ENCODE measurements around the gene ZNF594.
A peak's percentile ranks its signal among the peaks of the same experiment; 100 is the strongest.
"Not testable (repeated sequence)": the region's sequence is repeated elsewhere in the genome, so short reads cannot be mapped to it uniquely, and the experiment has no call there.

The ZNF594 gene

GRCh38 chr17:5201011-5201410 lies 9.3 kb upstream of the ZNF594 start:
- no peak for DNase-seq

DNA sequence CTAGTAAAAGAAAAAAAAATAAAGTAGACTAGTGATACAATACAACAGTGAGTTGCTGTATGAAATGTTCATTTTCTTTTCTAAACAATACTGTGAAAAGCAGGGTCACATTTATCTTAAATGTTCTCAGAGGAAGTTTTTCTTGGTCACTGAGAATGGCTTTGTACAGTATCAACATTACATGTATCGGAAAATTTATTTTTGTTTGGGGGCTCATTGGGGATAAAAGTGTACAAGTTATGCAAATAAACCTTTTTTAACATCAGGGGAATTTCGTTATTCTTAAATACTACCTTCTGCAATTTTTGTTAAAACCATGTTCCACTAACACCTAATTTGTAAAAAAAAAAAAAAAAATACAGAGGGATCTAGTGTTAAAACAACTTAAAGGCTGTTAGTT lies 8.7 kb upstream of the ZNF594 start:
- no peak for DNase-seq

GRCh38 chr17:5198472-5198871 lies 6.8 kb upstream of the ZNF594 start:
- no peak for DNase-seq

- DNase-seq, result peak; percentile 81
Observed at GRCh38 chr17:5194346-5194745, 2.7 kb upstream of the ZNF594 start.

- no peak for DNase-seq
Observed at GRCh38 chr17:5184288-5184687, 7.4 kb downstream of the ZNF594 start.

- DNase-seq, result no peak
Observed at GRCh38 chr17:5183410-5183793, 8.3 kb downstream of the ZNF594 start.

DNA sequence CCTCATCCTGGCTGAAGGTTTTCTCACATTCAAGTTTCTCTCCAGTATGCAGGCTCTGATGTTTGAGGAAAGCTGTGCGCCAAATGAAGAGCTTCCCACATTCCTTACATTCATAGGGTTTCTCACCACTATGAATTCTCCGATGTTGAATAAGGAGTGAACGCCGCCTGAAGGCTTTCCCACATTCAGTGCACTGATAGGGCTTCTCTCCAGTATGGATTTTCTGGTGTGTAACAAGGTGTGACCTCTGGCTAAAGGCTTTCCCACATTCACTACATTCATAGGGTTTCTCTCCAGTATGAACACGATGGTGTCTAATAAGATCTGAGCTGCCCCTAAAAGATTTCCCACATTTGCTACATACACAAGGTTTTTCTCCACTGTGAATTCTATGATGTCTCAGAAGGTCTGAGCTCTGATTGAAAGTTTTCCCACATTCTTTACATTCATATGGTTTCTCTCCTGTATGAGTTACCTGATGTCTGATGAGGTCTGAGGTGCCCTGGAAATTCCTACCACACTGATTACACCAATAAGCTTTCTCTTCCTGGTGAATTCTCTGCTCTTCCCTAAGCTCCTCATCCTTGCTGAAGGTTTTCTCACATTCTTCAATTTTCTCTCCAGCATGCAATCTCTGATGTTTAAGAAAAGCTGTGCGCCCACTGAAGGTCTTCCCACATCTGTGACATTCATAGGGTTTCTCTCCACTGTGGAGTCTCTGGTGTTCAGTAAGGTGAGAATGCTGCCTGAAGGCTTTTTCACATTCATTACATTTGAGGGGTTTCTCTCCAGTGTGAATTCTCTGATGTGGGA lies 8.9 kb downstream of the ZNF594 start:
- DNase-seq, result no peak

GRCh38 chr17:5181509-5182305 lies 10.0 kb downstream of the ZNF594 start:
- no peak for DNase-seq

- no peak for DNase-seq
Observed at GRCh38 chr17:5179003-5179402, 12.7 kb downstream of the ZNF594 start.

DNA sequence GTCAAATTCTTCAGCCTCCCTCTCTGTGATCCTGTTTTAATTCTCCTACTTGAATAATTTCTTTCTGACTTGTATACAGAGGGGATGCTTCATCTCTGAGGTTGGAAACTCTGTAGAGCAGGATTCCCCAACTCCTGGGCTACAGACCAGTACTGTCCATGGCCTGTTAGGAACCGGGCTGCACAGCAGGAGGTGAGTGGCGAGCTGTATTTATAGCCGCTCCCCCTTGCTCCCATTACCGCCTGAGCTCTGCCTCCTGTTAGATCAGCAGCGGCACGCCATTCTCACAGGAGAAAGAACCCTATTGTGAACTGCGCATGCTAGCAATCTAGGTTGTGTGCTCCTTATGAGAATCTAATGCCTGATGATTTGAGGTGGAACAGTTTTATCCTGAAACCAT lies 16.6 kb downstream of the ZNF594 start:
- DNase-seq, result not testable (repeated sequence)

- DNase-seq, result peak; percentile 13
Observed at GRCh38 chr17:5165791-5166564, 25.7 kb downstream of the ZNF594 start.

- no peak for DNase-seq
Observed at GRCh38 chr17:5164436-5164835, 27.2 kb downstream of the ZNF594 start.

- DNase-seq, result not testable (repeated sequence)
Observed at GRCh38 chr17:5161793-5162192, 29.9 kb downstream of the ZNF594 start.

GRCh38 chr17:5160702-5161101 lies 31.0 kb downstream of the ZNF594 start:
- DNase-seq, result not testable (repeated sequence)

GRCh38 chr17:5146122-5146521 lies 45.5 kb downstream of the ZNF594 start:
- not testable (repeated sequence) for DNase-seq

DNA sequence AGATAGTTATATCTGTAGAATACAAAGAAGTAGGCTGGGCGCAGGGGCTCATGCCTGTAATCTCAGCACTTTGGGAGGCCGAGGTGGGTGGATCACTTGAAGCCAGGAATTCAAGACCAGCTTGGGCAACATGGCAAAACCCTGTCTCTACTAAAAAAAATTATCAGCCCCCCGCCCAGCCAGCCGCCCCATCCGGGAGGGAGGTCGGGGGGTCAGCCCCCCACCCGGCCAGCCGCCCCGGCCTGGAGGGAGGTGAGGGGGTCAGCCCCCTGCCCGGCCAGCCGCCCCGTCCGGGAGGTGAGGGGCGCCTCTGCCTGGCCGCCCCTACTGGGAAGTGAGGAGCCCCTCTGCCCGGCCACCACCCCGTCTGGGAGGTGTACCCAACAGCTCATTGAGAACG lies 48.8 kb downstream of the ZNF594 start:
- not testable (repeated sequence) for DNase-seq

GRCh38 chr17:5139458-5139732 lies 52.3 kb downstream of the ZNF594 start:
- DNase-seq, result no peak

DNA sequence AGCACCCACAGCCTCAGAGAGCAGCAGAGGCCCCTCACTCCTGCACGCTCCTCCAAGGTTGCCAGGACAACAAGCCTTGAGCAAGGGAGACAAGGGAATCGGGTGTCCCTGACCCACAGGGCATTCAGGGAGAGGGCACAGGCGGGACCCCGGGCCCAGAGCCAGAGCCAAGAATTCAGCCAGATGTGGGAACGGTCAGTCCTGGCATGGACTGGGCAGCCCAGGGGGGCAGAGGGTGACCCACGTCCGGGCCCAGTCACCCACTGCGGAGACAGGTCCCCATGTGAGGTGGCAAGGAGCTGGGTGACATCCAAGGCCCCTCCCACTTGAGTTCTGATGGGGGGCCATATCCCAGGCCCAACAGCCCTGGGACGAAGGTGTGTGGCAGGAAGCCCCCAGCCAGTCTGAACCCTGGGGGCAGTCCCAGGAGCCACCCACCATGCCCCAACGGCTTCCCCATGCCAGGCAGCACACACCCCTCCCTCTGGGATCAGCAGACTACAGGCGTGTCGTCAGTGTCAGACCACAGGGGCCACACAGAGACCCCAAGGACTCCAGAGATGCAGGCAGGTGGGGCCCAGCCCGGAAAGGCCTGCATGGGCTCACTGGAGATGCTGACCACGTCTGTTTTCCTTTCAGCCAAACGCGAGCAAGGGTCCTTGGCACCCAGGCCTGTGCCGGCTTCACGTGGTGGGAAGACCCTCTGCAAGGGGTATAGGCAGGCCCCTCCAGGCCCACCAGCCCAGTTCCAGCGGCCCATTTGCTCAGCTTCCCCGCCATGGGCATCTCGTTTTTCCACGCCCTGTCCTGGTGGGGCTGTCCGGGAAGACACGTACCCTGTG lies 52.8 kb downstream of the ZNF594 start:
- no peak for DNase-seq

DNA sequence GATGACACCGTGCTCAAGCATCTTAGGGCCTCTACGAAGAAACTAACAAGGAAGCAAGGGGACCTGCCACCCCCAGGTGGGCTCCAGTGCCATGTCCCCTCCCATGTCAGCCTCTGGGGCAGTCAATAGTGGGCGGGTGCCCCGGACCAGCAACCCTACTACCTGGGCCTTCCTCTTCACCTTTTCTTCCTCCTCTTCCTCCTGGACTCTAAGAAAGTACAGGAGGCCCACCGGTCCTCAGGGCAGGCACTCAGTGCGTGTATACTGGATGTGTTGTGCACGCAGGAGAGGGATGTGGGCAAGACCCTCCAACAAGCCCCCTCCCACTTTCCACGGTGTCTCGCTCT lies 53.5 kb downstream of the ZNF594 start:
- not testable (repeated sequence) for DNase-seq

DNA sequence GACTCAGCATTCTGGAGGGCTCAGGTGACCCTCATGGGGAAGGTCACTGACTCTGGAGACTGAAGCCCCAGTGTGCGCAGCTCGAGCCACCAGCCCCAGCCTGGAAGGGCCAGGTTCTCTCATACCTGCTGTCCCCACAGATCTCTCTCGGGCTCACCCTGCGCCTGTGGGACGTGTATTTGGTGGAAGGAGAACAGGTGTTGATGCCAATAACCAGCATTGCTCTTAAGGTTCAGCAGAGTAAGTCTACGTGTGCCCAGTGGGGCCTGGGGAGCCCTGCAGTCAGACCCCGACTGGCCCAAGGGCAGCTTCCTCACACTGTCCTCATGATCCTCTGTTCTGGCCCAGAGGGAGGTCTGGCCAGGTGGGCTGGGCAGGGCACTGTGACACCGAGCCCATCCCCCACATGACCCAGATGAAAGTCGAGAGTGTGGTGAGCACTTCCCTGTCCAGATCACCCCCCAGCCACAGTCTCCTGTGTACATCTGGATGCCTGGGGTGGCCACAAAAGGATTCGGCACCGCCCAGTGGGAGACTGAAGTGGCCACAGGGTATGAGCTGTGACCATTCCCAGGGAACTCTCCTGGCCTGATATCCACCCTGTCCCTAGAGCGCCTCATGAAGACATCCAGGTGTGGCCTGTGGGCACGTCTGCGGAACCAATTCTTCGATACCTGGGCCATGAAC lies 54.0 kb downstream of the ZNF594 start:
- not testable (repeated sequence) for DNase-seq

DNA sequence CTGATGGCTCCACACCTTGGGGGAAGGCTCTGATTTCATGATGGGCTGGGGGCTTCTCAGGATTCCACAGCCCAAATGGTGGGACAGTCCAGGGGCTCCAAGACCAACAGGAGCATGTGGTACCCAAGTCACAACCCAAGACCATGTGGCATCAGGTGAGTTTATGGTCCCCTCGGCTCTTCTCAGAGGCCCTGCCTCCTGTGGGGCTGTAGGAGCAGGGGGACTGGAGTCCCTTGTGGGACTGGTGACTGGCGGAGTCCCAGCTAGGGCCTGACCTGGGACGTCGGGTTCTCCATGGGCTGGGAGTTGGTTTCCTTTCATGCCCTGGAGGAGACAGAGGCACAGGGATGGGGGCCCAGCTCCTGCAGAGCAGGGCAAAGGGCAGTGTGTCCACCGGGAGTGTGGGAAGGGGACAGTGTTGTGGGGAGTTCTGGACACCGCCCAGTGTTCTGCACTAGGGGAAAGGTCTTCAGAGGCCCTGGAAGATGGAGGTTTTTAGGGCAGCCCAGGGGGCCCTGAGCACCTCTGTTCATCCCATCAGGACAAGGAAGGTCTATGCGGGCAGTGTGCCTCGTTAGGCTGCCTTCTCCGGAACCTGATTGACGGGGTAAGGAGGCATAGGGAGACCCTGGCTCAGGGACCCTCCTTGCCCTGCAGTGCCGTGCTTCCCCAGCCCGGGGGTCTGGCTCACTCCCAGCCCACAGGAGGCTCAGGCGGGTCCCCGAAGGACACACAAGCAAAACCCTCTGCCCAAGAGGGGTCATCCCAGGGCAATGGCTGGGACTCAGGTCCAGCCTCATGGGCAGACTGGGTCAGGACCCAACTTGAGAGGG lies 54.9 kb downstream of the ZNF594 start:
- not testable (repeated sequence) for DNase-seq
